Measurements from ENCODE around the gene DPH3.

The DPH3 gene

GRCh38 chr3:16290827-16291196 lies 26.1 kb upstream of the DPH3 start:
- DNase-seq = peak; percentile 33

- peak; percentile 67 for DNase-seq
These were observed 25.5 kb upstream of the DPH3 start for GRCh38 chr3:16290007-16290826.

GRCh38 chr3:16289144-16289889 lies 24.6 kb upstream of the DPH3 start:
- peak; percentile 43 for DNase-seq

GRCh38 chr3:16288664-16289063 lies 23.9 kb upstream of the DPH3 start:
- DNase-seq = no peak

- no peak for DNase-seq
These were observed 22.2 kb upstream of the DPH3 start for GRCh38 chr3:16286751-16287543.

GRCh38 chr3:16286161-16286560 lies 21.4 kb upstream of the DPH3 start:
- DNase-seq = no peak

GRCh38 chr3:16284633-16285032 lies 19.9 kb upstream of the DPH3 start:
- DNase-seq = no peak

- DNase-seq = peak; percentile 73
These were observed 15.9 kb upstream of the DPH3 start for GRCh38 chr3:16280671-16281070.

- no peak for DNase-seq
These were observed 14.5 kb upstream of the DPH3 start for GRCh38 chr3:16279010-16279801.

- peak; percentile 30 for DNase-seq
These were observed 12.7 kb upstream of the DPH3 start for GRCh38 chr3:16277471-16277870.

GRCh38 chr3:16273867-16274266 lies 9.1 kb upstream of the DPH3 start:
- no peak for DNase-seq

GRCh38 chr3:16272588-16272987 lies 7.8 kb upstream of the DPH3 start:
- DNase-seq = no peak

- DNase-seq = no peak
These were observed 6.1 kb upstream of the DPH3 start for GRCh38 chr3:16270855-16271254.

- no peak for DNase-seq
These were observed 2.0 kb upstream of the DPH3 start for GRCh38 chr3:16266714-16267113.

GRCh38 chr3:16265455-16265786 lies 678 bp upstream of the DPH3 start:
- DNase-seq = no peak

- no peak for DNase-seq
These were observed 502 bp downstream of the DPH3 start for GRCh38 chr3:16264174-16264707.

GRCh38 chr3:16262174-16262573 lies 2.6 kb downstream of the DPH3 start:
- DNase-seq = no peak

GRCh38 chr3:16260046-16260445 lies 4.7 kb downstream of the DPH3 start:
- no peak for DNase-seq

GRCh38 chr3:16258866-16259265 lies 5.9 kb downstream of the DPH3 start:
- DNase-seq = no peak

- no peak for DNase-seq
These were observed 6.6 kb downstream of the DPH3 start for GRCh38 chr3:16258177-16258576.

- DNase-seq = no peak
These were observed 7.4 kb downstream of the DPH3 start for GRCh38 chr3:16257309-16257708.

- no peak for DNase-seq
These were observed 9.0 kb downstream of the DPH3 start for GRCh38 chr3:16255726-16256125.
